Hematopoietic multipotent progenitor cell treated with erythropoietin and hydrocortisone succinate and interleukin-3 and kit ligand, for 4 days (in vitro differentiated cells): ENCODE results near the gene DEPDC5.
"Not testable (repeated sequence)": the region's sequence is repeated elsewhere in the genome, so short reads cannot be mapped to it uniquely, and the experiment has no call there.

ENCODE experiments used
- DNase-seq: peaks from one replicate; pipeline ENCODE4 v3.0.0-alpha.2; 2015

The DEPDC5 gene

GRCh38 chr22:31750365-31751284 lies 3.2 kb upstream of the DEPDC5 start:
- no peak for DNase-seq

- DNase-seq, result no peak
Observed at GRCh38 chr22:31752096-31752847, 1.5 kb upstream of the DEPDC5 start.

GRCh38 chr22:31753005-31753633 lies 700 bp upstream of the DEPDC5 start:
- DNase-seq, result peak; percentile 87

GRCh38 chr22:31754813-31755212 lies 994 bp downstream of the DEPDC5 start:
- DNase-seq, result no peak

- DNase-seq, result no peak
Observed at GRCh38 chr22:31757265-31757664, 3.4 kb downstream of the DEPDC5 start.

- DNase-seq, result not testable (repeated sequence)
Observed at GRCh38 chr22:31758860-31759259, 5.0 kb downstream of the DEPDC5 start.

- DNase-seq, result no peak
Observed at GRCh38 chr22:31764785-31765184, 11.0 kb downstream of the DEPDC5 start.

- no peak for DNase-seq
Observed at GRCh38 chr22:31768422-31769059, 14.7 kb downstream of the DEPDC5 start.

- no peak for DNase-seq
Observed at GRCh38 chr22:31773416-31773815, 19.6 kb downstream of the DEPDC5 start.

- DNase-seq, result no peak
Observed at GRCh38 chr22:31776231-31776630, 22.4 kb downstream of the DEPDC5 start.

- DNase-seq, result peak; percentile 83
Observed at GRCh38 chr22:31789803-31790202, 36.0 kb downstream of the DEPDC5 start.

GRCh38 chr22:31790240-31790639 lies 36.4 kb downstream of the DEPDC5 start:
- DNase-seq, result no peak

GRCh38 chr22:31799358-31799757 lies 45.5 kb downstream of the DEPDC5 start:
- not testable (repeated sequence) for DNase-seq

GRCh38 chr22:31800065-31800464 lies 46.2 kb downstream of the DEPDC5 start:
- no peak for DNase-seq

- DNase-seq, result not testable (repeated sequence)
Observed at GRCh38 chr22:31800861-31801260, 47.0 kb downstream of the DEPDC5 start.

GRCh38 chr22:31802575-31802974 lies 48.8 kb downstream of the DEPDC5 start:
- peak; percentile 66 for DNase-seq

- DNase-seq, result no peak
Observed at GRCh38 chr22:31806751-31807150, 52.9 kb downstream of the DEPDC5 start.

- DNase-seq, result no peak
Observed at GRCh38 chr22:31812977-31813605, 59.3 kb downstream of the DEPDC5 start.

GRCh38 chr22:31813898-31814297 lies 60.1 kb downstream of the DEPDC5 start:
- not testable (repeated sequence) for DNase-seq

GRCh38 chr22:31814942-31815341 lies 61.1 kb downstream of the DEPDC5 start:
- no peak for DNase-seq

- DNase-seq, result not testable (repeated sequence)
Observed at GRCh38 chr22:31815383-31815814, 61.6 kb downstream of the DEPDC5 start.

- no peak for DNase-seq
Observed at GRCh38 chr22:31816750-31817149, 62.9 kb downstream of the DEPDC5 start.
